Suppressor macrophage treated with lipopolysaccharide for 4 hours (primary cell): Measurements from ENCODE around the gene TECPR2.
"Not testable (repeated sequence)": the region's sequence is repeated elsewhere in the genome, so short reads cannot be mapped to it uniquely, and the experiment has no call there.

ENCODE experiments used
- DNase-seq: peaks from one replicate; pipeline ENCODE4 v3.0.0-alpha.2; 2020

TECPR2 gene

GRCh38 chr14:102537981-102538601, 175.3 kb downstream of the TECPR2 start:
- no peak for DNase-seq

GRCh38 chr14:102538602-102539543, 176.1 kb downstream of the TECPR2 start:
- DNase-seq, result no peak

- no peak for DNase-seq
These were observed 177.0 kb downstream of the TECPR2 start for GRCh38 chr14:102539544-102540314.

GRCh38 chr14:102540315-102541028, 177.7 kb downstream of the TECPR2 start:
- no peak for DNase-seq

- not testable (repeated sequence) for DNase-seq
These were observed 178.3 kb downstream of the TECPR2 start for GRCh38 chr14:102541029-102541491.

- DNase-seq, result no peak
These were observed 179.0 kb downstream of the TECPR2 start for GRCh38 chr14:102541771-102542170.

- no peak for DNase-seq
These were observed 181.5 kb downstream of the TECPR2 start for GRCh38 chr14:102544046-102544746.

- peak; percentile 17 for DNase-seq
These were observed 182.2 kb downstream of the TECPR2 start for GRCh38 chr14:102544747-102545460.

- DNase-seq, result no peak
These were observed 182.9 kb downstream of the TECPR2 start for GRCh38 chr14:102545461-102546265.

GRCh38 chr14:102548616-102549240, 186.0 kb downstream of the TECPR2 start:
- DNase-seq, result no peak

- DNase-seq, result not testable (repeated sequence)
These were observed 188.2 kb downstream of the TECPR2 start for GRCh38 chr14:102550927-102551401.
